ENCODE results near the gene MED27.

Gene MED27, protein sequence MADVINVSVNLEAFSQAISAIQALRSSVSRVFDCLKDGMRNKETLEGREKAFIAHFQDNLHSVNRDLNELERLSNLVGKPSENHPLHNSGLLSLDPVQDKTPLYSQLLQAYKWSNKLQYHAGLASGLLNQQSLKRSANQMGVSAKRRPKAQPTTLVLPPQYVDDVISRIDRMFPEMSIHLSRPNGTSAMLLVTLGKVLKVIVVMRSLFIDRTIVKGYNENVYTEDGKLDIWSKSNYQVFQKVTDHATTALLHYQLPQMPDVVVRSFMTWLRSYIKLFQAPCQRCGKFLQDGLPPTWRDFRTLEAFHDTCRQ

DNA sequence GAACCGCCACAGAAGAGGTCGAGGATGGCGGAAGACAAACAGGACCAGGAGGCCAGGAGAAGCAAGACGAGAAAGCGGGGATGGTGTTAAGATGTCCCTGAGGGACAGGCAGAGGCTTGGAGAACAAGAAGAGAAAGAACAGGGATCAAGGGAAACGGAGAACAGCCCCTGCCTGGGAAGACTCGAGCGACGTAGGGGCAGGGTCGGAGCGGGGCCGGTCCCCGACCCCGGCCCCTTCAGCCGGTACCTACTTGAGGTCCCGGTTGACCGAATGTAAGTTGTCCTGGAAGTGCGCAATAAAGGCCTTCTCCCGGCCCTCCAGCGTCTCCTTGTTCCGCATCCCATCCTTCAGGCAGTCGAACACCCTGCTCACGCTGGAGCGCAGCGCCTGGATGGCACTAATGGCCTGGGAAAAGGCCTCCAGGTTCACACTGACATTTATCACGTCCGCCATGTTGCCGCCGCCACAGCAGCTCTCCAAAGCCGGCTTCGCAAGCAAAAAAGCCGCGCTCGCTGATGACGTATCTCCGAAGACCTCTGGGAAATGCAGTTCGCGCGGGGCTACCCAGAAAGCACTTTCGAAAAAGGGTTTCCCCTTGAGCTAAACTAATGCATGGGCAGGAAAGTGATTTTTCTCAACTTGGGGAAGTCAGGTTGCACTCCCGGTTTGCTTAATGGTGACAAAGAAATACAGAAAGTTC, at the start of gene MED27:
MED27 (minus strand) TSS at position 477 of the 701 bp plus-strand sequence; CDS start at position 454, 23 bp downstream.
- Histone ChIP-seq H3K9ac (peak within 1 kb of the TSS; percentile 88), H3K9me3 (no peaks in the 10 kb centered on the region), H3K4me3 (peak within 1 kb of the TSS; percentile 83), H3K27ac (peak within 1 kb of the TSS; percentile 80), H3K4me2 (peak within 1 kb of the TSS; percentile 99), H3K27me3 (no peaks in the 10 kb centered on the region), H3K4me1 (peaks cover 35% of the 10 kb centered on the region), H4K20me1 (peaks cover 21% of the 10 kb centered on the region; the same call in 1 of the 2 replicates), H3K36me3 (peaks cover 30% of the 10 kb centered on the region)
- TF ChIP-seq Cebpa-rat (IDR thresholded peaks at IDR 0.05), result no peak

DNA sequence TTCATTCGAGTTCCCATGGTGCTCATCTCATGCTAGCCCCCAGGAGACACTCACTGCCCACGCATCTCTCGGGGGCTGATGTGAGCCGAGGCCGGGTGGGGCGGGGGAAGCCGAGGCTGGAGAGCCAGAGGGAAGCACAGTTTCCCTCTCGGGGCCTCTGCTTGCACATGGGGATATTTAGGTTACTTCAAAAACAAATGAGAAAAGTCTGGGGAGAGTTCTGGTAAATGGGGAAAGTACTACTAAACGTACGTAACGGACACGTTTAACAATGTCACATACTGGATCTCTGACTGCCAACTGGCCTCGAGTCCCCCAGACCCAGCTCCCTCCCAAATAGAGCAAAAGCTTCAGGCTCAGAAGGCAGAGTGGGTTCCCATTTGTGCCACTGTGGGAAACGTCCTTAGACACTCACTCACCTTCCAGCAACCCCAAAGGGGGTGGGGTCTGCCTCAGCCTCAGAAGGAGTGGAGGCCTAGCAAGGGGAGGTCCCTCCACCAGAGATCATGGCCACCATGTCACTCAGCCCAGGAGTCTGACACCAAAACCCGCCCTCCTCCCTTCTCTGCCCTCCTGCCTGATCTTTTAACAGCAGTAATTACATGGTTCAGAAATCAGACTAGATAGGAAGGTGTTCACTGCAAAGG, 48.3 kb upstream of the MED27 start:
- no peak for TF ChIP-seq Cebpa-rat (IDR thresholded peaks at IDR 0.05)
- Histone ChIP-seq H3K9ac (no peak overlapping the region), H3K4me3 (no peak overlapping the region), H4K20me1 (no peaks in the 10 kb centered on the region), H3K36me3 (no peaks in the 10 kb centered on the region), H3K9me3 (no peaks in the 10 kb centered on the region), H3K4me1 (peaks cover 14% of the 10 kb centered on the region), H3K27me3 (peaks cover 6% of the 10 kb centered on the region; the same call in 1 of the 2 replicates), H3K4me2 (peak overlapping the region; percentile 37), H3K27ac (no peak overlapping the region)

DNA sequence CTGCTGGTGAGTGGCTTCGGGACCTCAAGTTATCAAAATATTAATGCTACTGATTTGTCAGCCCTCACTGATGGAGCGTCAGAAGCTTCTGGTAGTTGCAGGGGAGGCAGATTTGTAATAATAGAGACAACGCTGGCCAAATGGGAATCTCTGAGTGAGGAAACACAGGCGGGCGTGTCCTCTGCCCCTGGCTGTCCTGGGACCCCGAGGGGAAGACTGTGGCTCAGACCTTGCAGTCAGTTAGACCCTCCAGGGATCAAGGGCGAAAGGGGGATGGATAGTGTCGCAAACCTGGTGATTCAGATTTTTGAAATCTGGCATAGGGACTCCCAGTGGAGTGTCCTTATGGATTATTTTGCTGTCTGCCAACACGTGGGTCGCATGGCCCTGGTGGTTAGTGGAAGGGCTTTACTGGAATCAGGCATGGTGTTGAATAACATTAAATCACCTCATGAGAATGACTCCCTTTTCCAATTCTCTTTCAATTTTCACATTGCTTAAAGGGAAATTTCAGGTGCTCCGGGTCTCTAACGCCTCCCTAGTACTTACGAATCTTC, 47.1 kb upstream of the MED27 start:
- no peaks in the 10 kb centered on the region for H4K20me1 ChIP-seq
- H3K4me2 ChIP-seq, result peak overlapping the region; percentile 21; the same call in 1 of the 2 replicates
- H3K9ac ChIP-seq, result no peak overlapping the region
- TF ChIP-seq Cebpa-rat (IDR thresholded peaks at IDR 0.05), result no peak
- H3K36me3 ChIP-seq, result no peaks in the 10 kb centered on the region
- no peak overlapping the region for H3K27ac ChIP-seq
- H3K4me1 ChIP-seq, result peaks cover 20% of the 10 kb centered on the region
- peaks cover 6% of the 10 kb centered on the region; the same call in 1 of the 2 replicates for H3K27me3 ChIP-seq
- H3K4me3 ChIP-seq, result no peak overlapping the region
- H3K9me3 ChIP-seq, result no peaks in the 10 kb centered on the region

DNA sequence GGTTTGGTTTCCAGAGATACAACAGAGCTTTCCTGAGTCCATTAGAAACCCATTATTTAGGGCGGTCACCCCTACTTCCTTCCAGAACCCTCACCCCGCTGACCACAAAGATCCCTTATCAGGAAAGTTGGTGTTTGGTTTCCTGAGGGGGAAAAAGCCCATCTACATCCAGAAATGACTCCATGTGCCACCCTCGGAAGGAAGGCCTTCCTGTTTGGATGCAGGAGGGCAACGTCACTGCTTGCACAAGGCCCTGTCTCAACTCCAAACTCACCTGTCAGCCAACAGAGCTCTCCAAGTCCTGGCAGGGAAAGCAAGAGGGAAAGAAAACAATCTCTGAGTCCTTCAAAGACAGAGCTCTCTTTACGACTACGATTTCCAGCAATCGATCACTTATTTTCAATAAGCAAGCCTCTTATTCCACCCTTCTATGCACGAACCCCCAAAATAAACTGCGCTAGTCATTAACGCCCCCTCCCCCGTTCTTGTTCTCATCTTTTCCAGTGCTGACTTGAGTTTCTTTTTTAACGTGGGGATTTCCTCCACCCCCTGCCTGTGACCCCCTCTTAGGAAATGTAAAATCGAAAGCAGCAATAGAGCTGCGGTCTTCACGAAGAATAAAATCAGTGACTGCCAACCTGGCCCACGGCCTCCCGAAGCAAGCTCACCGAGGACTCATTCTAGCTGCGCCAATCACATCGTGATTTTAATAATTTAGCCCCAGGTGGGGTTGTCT, 46.4 kb upstream of the MED27 start:
- Histone ChIP-seq H3K27ac (no peak overlapping the region), H3K4me1 (peaks cover 21% of the 10 kb centered on the region), H3K36me3 (no peaks in the 10 kb centered on the region), H3K4me2 (peak overlapping the region; percentile 21; the same call in 1 of the 2 replicates), H3K9me3 (no peaks in the 10 kb centered on the region), H4K20me1 (no peaks in the 10 kb centered on the region), H3K9ac (no peak overlapping the region), H3K4me3 (no peak overlapping the region), H3K27me3 (peaks cover 6% of the 10 kb centered on the region; the same call in 1 of the 2 replicates)
- no peak for TF ChIP-seq Cebpa-rat (IDR thresholded peaks at IDR 0.05)

DNA sequence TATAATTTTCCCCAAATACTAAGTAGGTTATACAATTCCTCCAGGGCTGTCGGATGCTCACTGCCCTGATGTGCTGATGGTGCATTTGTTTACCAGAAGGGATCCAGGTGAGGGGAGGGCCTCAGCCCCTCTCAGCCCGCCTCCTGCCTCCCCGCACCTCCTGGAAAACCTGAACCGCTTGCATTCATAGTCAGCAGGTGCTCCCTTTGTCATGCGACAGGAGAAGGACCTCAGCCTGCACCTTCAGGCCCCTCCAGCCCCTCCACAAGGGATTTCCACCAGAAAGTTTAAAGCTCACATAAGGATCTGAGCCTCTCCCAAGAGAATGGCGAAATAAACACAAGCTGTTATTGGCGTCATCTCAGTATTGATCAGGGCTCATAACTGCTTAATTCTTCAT, 45.7 kb upstream of the MED27 start:
- Histone ChIP-seq H3K4me2 (no peak overlapping the region), H3K9me3 (no peaks in the 10 kb centered on the region), H4K20me1 (no peaks in the 10 kb centered on the region), H3K36me3 (no peaks in the 10 kb centered on the region), H3K4me1 (peaks cover 21% of the 10 kb centered on the region), H3K9ac (no peak overlapping the region), H3K27ac (no peak overlapping the region), H3K27me3 (peaks cover 6% of the 10 kb centered on the region; the same call in 1 of the 2 replicates), H3K4me3 (no peak overlapping the region)
- TF ChIP-seq Cebpa-rat (IDR thresholded peaks at IDR 0.05), result no peak

DNA sequence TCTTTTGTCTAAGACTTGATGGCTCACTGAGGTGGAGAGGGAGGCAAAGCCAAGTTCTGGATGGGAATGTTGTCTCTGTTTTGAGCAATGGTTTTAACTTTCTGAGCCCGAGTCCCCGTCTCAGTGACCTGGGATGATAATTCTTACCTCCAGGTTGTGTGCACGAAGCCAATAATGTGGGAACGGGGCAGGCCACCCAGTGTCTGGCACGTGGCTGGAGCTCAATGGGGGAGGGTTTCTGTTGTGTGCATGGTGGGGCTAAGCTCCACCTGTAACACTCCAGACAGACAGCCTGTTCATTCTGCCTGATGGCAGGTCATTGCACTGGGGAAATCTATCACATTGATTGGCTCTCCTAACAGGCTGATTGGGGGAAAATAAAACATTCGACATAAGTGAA, 45.1 kb upstream of the MED27 start:
- Histone ChIP-seq H3K4me1 (peaks cover 21% of the 10 kb centered on the region), H3K9ac (no peak overlapping the region), H3K4me3 (no peak overlapping the region), H3K27me3 (peaks cover 6% of the 10 kb centered on the region; the same call in 1 of the 2 replicates), H3K27ac (no peak overlapping the region), H4K20me1 (no peaks in the 10 kb centered on the region), H3K36me3 (no peaks in the 10 kb centered on the region), H3K4me2 (no peak overlapping the region), H3K9me3 (no peaks in the 10 kb centered on the region)
- no peak for TF ChIP-seq Cebpa-rat (IDR thresholded peaks at IDR 0.05)

GRCh38 chr9:132121021-132121420, 41.4 kb upstream of the MED27 start:
- H3K9ac ChIP-seq, result no peak overlapping the region
- no peak overlapping the region for H3K4me2 ChIP-seq
- H3K4me1 ChIP-seq, result peaks cover 7% of the 10 kb centered on the region
- no peak overlapping the region for H3K27ac ChIP-seq
- H4K20me1 ChIP-seq, result no peaks in the 10 kb centered on the region
- peaks cover 3% of the 10 kb centered on the region; the same call in 1 of the 2 replicates for H3K27me3 ChIP-seq
- no peak overlapping the region for H3K4me3 ChIP-seq
- TF ChIP-seq Cebpa-rat (IDR thresholded peaks at IDR 0.05), result no peak
- H3K9me3 ChIP-seq, result no peaks in the 10 kb centered on the region
- no peaks in the 10 kb centered on the region for H3K36me3 ChIP-seq

- Histone ChIP-seq H3K4me1 (peaks cover 7% of the 10 kb centered on the region), H4K20me1 (no peaks in the 10 kb centered on the region), H3K9ac (no peak overlapping the region), H3K9me3 (no peaks in the 10 kb centered on the region), H3K27me3 (no peaks in the 10 kb centered on the region), H3K36me3 (no peaks in the 10 kb centered on the region), H3K4me3 (no peak overlapping the region), H3K27ac (no peak overlapping the region), H3K4me2 (no peak overlapping the region)
- no peak for TF ChIP-seq Cebpa-rat (IDR thresholded peaks at IDR 0.05)
These were observed 38.0 kb upstream of the MED27 start for GRCh38 chr9:132117694-132118093.

DNA sequence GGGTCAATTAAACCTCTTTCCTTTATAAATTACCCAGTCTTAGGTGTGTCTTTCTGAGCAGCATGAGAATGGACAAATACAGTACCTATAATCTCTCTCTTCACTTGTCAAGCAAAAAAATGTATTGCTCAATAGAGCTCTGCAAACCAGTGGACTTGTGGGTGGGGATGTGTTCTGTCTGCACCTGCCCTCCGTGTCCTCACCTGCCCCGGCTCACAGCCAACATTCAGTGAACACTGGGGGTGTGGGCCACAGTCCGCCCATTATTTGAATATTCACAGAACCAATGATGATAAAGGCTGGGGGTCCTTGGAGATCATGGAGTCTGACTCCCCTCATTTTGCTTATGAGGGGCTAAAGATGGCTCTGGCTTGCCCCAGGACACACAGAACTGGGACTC, 36.9 kb upstream of the MED27 start:
- H4K20me1 ChIP-seq, result no peaks in the 10 kb centered on the region
- no peak overlapping the region for H3K4me3 ChIP-seq
- no peak overlapping the region for H3K27ac ChIP-seq
- TF ChIP-seq Cebpa-rat (IDR thresholded peaks at IDR 0.05), result no peak
- H3K27me3 ChIP-seq, result no peaks in the 10 kb centered on the region
- H3K4me2 ChIP-seq, result no peak overlapping the region
- H3K4me1 ChIP-seq, result no peaks in the 10 kb centered on the region
- H3K36me3 ChIP-seq, result no peaks in the 10 kb centered on the region
- H3K9ac ChIP-seq, result no peak overlapping the region
- H3K9me3 ChIP-seq, result no peaks in the 10 kb centered on the region

Data from BLaER1 (cell line).